Measurements from ENCODE around the gene ZBTB1. TPM values are rescaled to one million over a fixed set of nuclear protein-coding genes. Genes with fewer than 3 reads are reported as not detected.
"Not testable (repeated sequence)": the region's sequence is repeated elsewhere in the genome, so short reads cannot be mapped to it uniquely, and the experiment has no call there.

The ZBTB1 gene
- total RNA-seq, 2 donors from 2014 or later = 34.7 to 34.8 TPM

- intact Hi-C loops (cut with DNase I) = loop anchor here in 1 of 2 donors (5.0 kb wide), 1 partner anchor 1367 kb away; no protein-coding TSS in a partner anchor
- no peak for DNase-seq (ENCODE audit: low spot score)
Observed at GRCh38 chr14:64550621-64551333, 46.2 kb downstream of the ZBTB1 start.

DNA sequence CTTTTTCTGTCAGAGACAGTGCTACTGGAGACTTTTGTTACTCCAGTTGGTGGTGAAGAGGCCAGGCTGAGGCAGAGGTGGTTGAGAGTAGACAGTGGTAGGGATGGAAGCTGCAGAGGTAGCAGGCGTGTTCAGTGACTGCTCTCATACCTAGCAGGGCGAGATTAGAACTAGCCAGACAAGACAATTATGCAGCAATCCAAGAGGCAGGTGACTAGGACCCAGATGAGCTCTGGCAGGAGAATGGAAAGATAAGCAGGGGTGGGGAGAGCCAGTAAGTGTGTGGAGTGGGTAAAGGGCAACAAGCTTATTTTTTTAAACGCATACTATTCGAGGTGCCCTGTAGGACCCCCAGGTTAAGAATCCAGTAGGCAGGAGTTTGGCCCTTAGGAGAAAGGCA, 50.0 kb downstream of the ZBTB1 start:
- intact Hi-C loops (cut with DNase I) = loop anchor here in 1 of 2 donors (5.0 kb wide), 1 partner anchor 1363 kb away; no protein-coding TSS in a partner anchor
- DNase-seq (ENCODE audit: low spot score) = no peak

DNA sequence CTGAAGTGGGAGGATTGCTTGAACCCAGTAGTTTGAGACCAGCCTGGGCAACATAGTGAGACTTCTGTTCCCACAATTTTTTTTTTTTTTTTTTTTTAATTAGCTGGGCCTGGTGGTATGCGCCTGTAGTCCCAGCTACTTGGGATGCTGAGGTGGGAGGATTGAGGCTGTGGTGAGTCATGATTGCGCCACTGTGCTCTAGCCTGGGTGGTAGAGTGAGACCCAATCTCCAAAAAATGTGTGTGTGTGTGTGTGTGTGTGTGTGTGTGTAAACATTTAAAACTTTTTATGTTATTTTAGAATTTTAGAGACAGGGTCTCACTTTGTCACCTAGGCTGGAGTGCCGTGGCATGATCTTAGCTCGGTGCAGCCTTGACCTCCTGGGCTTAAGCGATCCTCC, 52.0 kb downstream of the ZBTB1 start:
- intact Hi-C loops (cut with DNase I) = no loop called here
- DNase-seq (ENCODE audit: low spot score) = no peak

DNA sequence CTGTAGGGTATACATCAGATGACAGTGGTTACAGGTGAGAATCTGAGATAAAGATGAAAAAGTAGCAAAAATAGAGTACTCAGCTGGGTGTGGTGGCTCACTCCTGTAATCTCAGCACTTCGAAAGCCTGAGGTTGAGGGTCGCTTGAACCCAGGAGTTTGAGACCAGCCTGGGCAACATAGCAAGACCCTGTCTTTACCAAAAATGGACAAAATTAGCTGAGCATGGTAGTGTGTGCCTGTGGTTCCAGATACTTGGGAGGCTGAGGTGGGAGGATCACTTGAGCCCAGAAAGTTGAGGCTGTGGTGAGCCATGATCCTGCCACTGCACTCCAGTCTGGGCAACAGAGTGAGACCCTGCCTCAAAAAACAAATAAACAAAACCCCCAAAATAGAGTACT, 53.6 kb downstream of the ZBTB1 start:
- intact Hi-C loops (cut with DNase I); DNase-seq (ENCODE audit: low spot score): not testable (repeated sequence)

DNA sequence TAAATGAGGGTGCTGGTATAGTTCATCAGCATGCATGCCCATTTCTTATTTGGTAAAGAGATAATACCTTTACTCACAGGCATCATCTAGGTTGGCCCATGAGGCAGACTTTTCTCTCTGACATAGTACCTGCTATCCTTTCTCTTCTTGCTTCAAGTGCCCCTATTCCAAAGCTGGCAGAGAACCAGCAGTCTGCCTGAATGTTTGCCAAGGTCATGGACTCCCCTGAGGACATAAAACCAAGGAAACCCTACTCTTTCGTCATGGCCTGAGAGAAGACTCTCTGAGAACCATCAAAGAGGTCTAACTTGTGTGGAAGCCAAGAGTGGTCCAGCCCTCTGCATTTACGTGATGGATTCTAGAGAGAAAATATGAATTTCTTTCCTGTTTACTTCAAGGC, 57.1 kb downstream of the ZBTB1 start:
- intact Hi-C loops (cut with DNase I) = no loop called here
- no peak for DNase-seq (ENCODE audit: low spot score)

DNA sequence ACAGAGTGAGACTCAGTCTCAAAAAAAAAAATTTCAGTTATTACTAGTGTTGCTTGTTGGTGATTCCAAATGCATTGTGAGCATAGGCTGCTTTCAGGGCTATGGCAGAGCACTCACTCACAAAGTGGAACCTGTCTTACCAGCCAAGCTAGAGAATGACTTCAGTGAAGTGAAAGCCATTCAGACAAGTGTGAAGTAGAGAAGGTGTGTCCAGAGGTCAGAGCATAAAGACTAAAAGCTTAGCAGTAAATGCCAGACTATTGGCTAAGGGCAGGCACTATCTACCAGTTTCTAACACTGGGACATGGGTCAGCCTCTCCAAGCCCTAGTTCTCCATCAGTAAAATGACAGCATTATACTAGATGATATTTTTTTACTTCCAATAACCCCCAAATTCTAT, 57.9 kb downstream of the ZBTB1 start:
- DNase-seq (ENCODE audit: low spot score) = no peak
- intact Hi-C loops (cut with DNase I) = no loop called here

GRCh38 chr14:64563696-64564095, 59.1 kb downstream of the ZBTB1 start:
- no peak for DNase-seq (ENCODE audit: low spot score)
- intact Hi-C loops (cut with DNase I) = no loop called here

DNA sequence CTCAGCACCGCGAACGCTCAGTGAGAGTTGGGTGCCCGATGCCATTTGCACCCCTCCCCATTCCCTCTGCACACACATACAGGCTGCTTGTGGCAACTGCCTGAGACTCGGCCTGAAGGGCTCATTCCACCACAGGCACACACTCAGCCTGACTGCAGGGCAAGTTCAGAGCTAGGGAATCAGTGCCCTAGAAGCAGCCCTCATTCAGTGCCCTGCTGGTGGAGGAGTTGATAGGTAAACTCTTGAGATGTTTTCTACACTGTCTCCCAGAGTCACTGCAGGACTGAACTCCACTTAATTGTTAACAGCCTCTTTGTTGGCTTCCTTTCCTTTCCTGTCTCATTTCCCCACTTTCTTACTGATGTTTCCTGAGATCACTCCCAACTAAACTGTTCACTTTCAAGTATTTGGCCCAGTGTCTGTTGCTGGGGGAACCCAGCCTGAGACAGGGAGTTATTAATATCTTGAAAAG, 62.1 kb downstream of the ZBTB1 start:
- intact Hi-C loops (cut with DNase I) = no loop called here
- no peak for DNase-seq (ENCODE audit: low spot score)

GRCh38 chr14:64569138-64569631, 64.6 kb downstream of the ZBTB1 start:
- intact Hi-C loops (cut with DNase I) = no loop called here
- peak; percentile 85 for DNase-seq (ENCODE audit: low spot score)

DNA sequence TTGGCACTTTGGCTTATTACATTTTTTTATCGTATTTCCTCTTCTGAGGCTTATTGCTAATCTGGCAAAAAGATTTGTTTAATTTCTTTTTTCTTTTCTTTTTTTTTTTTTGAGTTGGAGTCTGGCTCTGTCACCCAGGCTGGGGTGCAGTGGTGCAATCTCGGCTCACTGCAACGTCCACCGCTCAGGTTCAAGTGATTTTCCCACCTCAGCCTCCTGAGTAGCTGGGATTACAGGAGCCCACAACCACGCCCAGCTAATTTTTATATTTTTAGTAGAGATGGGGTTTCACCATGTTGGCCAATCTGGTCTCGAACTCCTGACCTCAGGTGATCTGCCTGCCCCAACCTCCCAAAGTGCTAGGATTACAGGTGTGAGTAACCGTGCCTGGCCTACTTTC, 65.1 kb downstream of the ZBTB1 start:
- intact Hi-C loops (cut with DNase I); DNase-seq (ENCODE audit: low spot score): not testable (repeated sequence)

DNA sequence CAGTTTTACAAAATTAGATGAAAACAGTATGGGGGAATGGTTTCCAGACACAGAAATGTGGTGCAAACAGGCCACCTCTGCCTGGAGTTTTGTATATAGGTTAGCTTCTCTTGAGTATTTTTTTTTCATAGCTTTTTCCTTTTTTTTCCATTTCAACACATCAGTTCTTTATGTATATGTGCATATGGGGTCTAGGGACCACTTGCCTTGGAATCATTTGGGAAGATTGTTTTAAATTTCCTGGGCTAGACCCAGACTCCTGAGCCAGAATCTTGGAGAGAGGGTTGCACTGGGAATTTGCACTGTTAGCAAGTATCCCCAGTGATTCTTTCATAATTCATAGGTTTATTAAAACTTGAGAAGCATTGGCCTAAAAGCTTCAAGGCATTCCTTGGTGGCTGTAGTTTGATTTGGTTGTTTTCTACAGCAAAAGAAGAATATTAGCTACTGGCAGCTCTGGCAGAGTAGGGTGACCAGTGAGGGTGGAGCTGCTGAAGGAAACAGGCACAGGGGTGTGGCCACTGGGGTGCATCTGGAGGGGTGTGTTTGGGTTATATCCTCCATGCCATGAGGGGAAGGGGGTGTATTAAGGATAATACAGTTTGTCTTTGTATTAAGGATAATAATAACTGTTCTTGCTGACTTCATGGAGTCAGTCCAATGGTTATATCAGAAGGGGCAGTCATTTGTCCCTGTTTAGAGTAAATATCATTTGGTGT, 68.0 kb downstream of the ZBTB1 start:
- DNase-seq (ENCODE audit: low spot score) = no peak
- intact Hi-C loops (cut with DNase I) = no loop called here

GRCh38 chr14:64573109-64573508, 68.5 kb downstream of the ZBTB1 start:
- no peak for DNase-seq (ENCODE audit: low spot score)
- intact Hi-C loops (cut with DNase I) = no loop called here

Other genes starting within 250 kb of the ZBTB1 start
- gene ESR2, start 210.4 kb upstream of the ZBTB1 start, total RNA-seq = under 1 TPM; 0.14 to 0.24 TPM
- 10 to 100 TPM; 40.5 to 49.9 TPM for gene MTHFD1, start 116.4 kb upstream of the ZBTB1 start, total RNA-seq
- 1 to 10 TPM; 2.4 to 3.1 TPM for gene AKAP5, start 39.3 kb upstream of the ZBTB1 start, total RNA-seq
- gene ZBTB25, start 932 bp upstream of the ZBTB1 start, total RNA-seq = 10 to 100 TPM; 13.3 to 14.1 TPM
- gene HSPA2, start 36.0 kb downstream of the ZBTB1 start, total RNA-seq = 10 to 100 TPM; 32.7 to 49.0 TPM
- under 1 TPM; 0.62 to 0.65 TPM for gene PPP1R36, start 45.2 kb downstream of the ZBTB1 start, total RNA-seq
- gene PLEKHG3, start 199.7 kb downstream of the ZBTB1 start, total RNA-seq = 10 to 100 TPM; 54.6 to 58.1 TPM

Data from posterior vena cava (tissue), 2 donors.